Muscle of leg (tissue), 11 donors: ENCODE results near the gene SLC4A4. TPM values are rescaled to one million over a fixed set of nuclear protein-coding genes. Genes with fewer than 3 reads are reported as not detected.

ENCODE experiments used
- DNase-seq: peaks from one replicate; pipeline ENCODE4 v3.0.0; 2013
- H3K27ac ChIP-seq: one replicate; pipeline ENCODE4 v1.5.1; 2013; ENCODE audit warnings: mild to moderate bottlenecking, low read length, control low read depth
- H3K27me3 ChIP-seq: one replicate; pipeline ENCODE4 v1.6.1; 2013; ENCODE audit warnings: low read length; ENCODE audit not compliant: control insufficient read depth, insufficient read depth
- H3K36me3 ChIP-seq: one replicate; pipeline ENCODE4 v1.6.1; 2013; ENCODE audit warnings: low read length; ENCODE audit not compliant: control insufficient read depth, insufficient read depth
- H3K4me1 ChIP-seq: one replicate; pipeline ENCODE4 v1.6.1; 2013; ENCODE audit warnings: low read length; ENCODE audit not compliant: control insufficient read depth, insufficient read depth
- H3K4me3 ChIP-seq: one replicate; pipeline ENCODE4 v1.5.1; 2013; ENCODE audit warnings: low read length, control low read depth
- H3K9me3 ChIP-seq: replicated peaks from 2 replicates; pipeline ENCODE4 v1.6.1; 2013; ENCODE audit warnings: low read depth, low read length; ENCODE audit not compliant: control insufficient read depth
- WGBS: methylation state at CpG from one replicate; pipeline ENCODE4 v1.1.5; 2013; ENCODE audit warnings: missing lambda C conversion rate; ENCODE audit not compliant: insufficient coverage; 5-methylcytosine and 5-hydroxymethylcytosine counted together
- polyA plus RNA-seq, 8 donors: library from polyadenylated mRNA; unstranded; fragments of 120-200 nt; gene quantifications; one replicate each; pipeline versions ENCODE4 v1.2.1 to v1.2.3, GENCODE V29; 2013; ENCODE audit warnings: inconsistent platforms in 1 of 8, low replicate concordance in 1 of 8; ENCODE audit not compliant: insufficient read length in 8 of 8, insufficient read depth in 1 of 8
- total RNA-seq: library from RNA; stranded (reverse); fragments of 120-200 nt; gene quantifications from one replicate; pipeline ENCODE4 v1.2.4, GENCODE V29; 2013

SLC4A4 gene
- total and polyA plus RNA-seq, 9 donors: 6.7 to 14.9 (median 10.1) TPM

- H3K9me3 ChIP-seq: no peaks in the 10 kb centered on the region
- no peak overlapping the region for H3K27ac ChIP-seq
- no peaks in the 10 kb centered on the region for H3K4me1 ChIP-seq
- no peak for DNase-seq
- H3K27me3 ChIP-seq: no peaks in the 10 kb centered on the region
- no peaks in the 10 kb centered on the region for H3K36me3 ChIP-seq
- WGBS: no CpG with 5 or more reads among the region's 3 CpGs
- H3K4me3 ChIP-seq: no peak overlapping the region
Observed at GRCh38 chr4:71549516-71550160, 210.8 kb downstream of the SLC4A4 start.

DNA sequence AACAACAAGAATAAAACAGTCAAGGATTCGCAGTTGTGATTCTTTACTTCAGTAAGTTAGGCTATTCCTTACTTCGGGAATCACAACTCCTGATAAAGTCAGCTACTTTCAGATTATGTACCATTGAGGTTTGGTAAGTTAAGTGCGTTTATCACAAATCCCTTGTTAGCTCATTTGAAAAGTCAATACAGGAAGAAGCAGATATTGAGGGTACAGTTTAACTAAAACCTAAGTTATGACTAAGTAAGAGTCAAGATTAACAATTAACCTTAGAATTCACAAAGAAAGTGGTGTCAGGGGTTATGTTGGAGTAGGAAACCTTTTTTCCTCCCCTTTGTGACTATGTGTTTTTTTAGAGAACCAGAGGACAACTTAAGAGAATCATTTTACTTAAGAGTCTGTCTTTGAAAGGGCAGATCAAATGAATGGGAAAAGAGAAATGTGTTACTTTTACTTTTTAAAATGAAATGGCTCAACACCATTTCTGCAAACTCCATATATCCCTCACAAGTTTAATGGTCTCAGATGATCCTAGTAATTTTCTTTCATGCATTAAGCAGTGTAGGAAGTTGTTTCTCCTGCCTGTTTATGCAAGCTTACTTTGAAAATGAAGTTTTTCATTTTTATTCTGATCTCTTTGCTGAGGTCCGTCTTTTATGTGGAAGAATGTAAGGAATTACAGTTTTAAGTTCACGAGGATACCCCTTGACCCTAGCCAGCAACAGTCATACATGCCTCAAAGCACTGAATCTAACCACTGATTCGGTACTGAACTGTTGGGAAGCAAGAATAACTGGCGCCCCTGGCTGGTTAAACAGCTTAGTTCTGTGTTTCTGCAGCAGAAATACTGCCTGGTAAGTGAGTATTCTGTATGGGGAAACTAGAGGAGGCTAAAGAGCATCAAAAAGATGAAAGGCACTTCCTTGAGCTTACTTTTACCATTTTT lies 211.7 kb downstream of the SLC4A4 start:
- Histone ChIP-seq H3K36me3 (no peaks in the 10 kb centered on the region), H3K27ac (no peak overlapping the region), H3K4me3 (no peak overlapping the region), H3K9me3 (no peaks in the 10 kb centered on the region), H3K27me3 (no peaks in the 10 kb centered on the region), H3K4me1 (no peaks in the 10 kb centered on the region)
- WGBS: 40% methylated on average over 1 of the region's 7 CpGs
- peak; percentile 5 for DNase-seq

DNA sequence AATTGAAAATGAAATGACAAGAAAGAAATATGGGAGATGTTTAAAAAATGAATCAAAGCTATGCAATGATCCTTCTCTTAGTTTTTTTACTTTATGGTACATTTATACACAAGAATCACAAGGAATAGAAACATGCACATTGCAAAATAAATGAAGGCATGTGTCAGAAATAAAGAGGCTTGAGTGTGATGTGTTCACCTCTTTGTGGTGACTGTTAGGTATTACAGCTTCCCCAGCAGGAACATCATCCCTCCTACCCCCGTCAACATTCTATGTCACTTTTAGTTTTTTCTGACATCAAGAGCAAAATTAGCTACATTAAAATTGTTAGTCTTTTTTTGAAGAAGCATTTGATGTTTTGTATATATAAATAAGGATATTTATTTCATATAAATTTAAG lies 214.8 kb downstream of the SLC4A4 start:
- Histone ChIP-seq H3K9me3 (no peaks in the 10 kb centered on the region), H3K27me3 (no peaks in the 10 kb centered on the region), H3K4me3 (no peak overlapping the region), H3K4me1 (no peaks in the 10 kb centered on the region), H3K36me3 (no peaks in the 10 kb centered on the region), H3K27ac (no peak overlapping the region)
- no CpG with 5 or more reads among the region's 1 CpG for WGBS
- peak; percentile 27 for DNase-seq

DNA sequence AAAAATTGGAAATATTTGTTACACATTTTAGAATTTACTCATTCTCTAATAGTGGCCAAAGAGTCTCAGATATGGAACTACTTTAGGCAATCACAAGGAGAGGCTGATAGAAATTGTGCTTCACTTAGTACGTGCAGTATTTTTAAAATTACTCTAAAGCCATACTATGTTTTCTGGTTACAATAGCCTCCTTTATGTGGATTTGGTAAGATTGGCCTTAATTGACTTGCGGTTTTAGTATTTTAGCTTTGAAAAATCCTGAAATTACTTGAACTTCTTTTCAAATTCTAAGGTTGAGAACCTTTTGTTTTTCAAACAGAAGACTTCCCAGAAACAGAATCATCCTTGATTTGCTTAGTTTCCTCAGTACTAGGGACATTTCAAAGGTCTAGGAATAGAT lies 215.2 kb downstream of the SLC4A4 start:
- H3K27me3 ChIP-seq: no peaks in the 10 kb centered on the region
- WGBS: no CpG with 5 or more reads among the region's 2 CpGs
- H3K4me1 ChIP-seq: no peaks in the 10 kb centered on the region
- no peak overlapping the region for H3K4me3 ChIP-seq
- no peak for DNase-seq
- no peak overlapping the region for H3K27ac ChIP-seq
- H3K9me3 ChIP-seq: no peaks in the 10 kb centered on the region
- no peaks in the 10 kb centered on the region for H3K36me3 ChIP-seq

- DNase-seq: no peak
- Histone ChIP-seq H3K4me1 (no peaks in the 10 kb centered on the region), H3K4me3 (no peak overlapping the region), H3K36me3 (no peaks in the 10 kb centered on the region), H3K9me3 (no peaks in the 10 kb centered on the region), H3K27me3 (no peaks in the 10 kb centered on the region), H3K27ac (no peak overlapping the region)
- WGBS: no CpG with 5 or more reads among the region's 1 CpG
Observed at GRCh38 chr4:71558248-71558647, 219.4 kb downstream of the SLC4A4 start.

DNA sequence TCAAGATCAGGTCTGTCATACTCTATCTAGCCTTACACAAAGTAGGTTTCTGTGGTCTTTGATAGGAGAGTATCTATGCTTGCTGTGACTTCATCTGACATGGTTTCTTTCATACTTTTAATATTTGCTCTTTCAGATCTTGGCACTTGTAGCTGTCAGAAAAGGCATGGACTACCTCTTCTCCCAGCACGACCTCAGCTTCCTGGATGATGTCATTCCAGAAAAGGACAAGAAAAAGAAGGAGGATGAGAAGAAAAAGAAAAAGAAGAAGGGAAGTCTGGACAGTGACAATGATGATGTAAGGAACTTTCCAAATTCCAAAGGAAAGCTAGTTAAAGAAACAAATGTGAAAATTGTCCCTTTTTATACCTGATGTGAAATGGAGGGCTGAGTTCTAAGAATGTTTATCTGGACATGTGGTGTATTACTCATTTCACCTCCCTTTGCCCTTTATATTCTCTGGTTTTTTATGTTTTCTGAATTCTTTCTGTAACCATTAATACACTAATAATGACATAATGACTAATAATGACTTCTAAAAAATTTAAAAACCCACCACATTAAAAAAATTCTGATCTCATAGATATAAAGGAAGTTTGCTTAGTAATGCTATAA lies 221.2 kb downstream of the SLC4A4 start:
- Histone ChIP-seq H3K9me3 (no peaks in the 10 kb centered on the region), H3K27me3 (no peaks in the 10 kb centered on the region)
- no CpG with 5 or more reads among the region's 1 CpG for WGBS

GRCh38 chr4:71564775-71565174 lies 226.0 kb downstream of the SLC4A4 start:
- no peaks in the 10 kb centered on the region for H3K4me1 ChIP-seq
- no peaks in the 10 kb centered on the region for H3K9me3 ChIP-seq
- no peak for DNase-seq
- no peak overlapping the region for H3K27ac ChIP-seq
- 67% methylated on average over 1 of the region's 2 CpGs for WGBS
- no peak overlapping the region for H3K4me3 ChIP-seq
- H3K36me3 ChIP-seq: no peaks in the 10 kb centered on the region
- no peaks in the 10 kb centered on the region for H3K27me3 ChIP-seq

More for the DNA sequence above, 221.2 kb downstream of the SLC4A4 start:
- Histone ChIP-seq H3K4me1 (no peaks in the 10 kb centered on the region), H3K36me3 (no peaks in the 10 kb centered on the region), H3K4me3 (no peak overlapping the region), H3K27ac (no peak overlapping the region)
- no peak for DNase-seq

GRCh38 chr4:71566856-71567255 lies 228.0 kb downstream of the SLC4A4 start:
- H3K9me3 ChIP-seq: no peaks in the 10 kb centered on the region
- H3K4me3 ChIP-seq: no peak overlapping the region
- H3K27ac ChIP-seq: no peak overlapping the region
- H3K4me1 ChIP-seq: no peaks in the 10 kb centered on the region
- no peaks in the 10 kb centered on the region for H3K27me3 ChIP-seq
- no peak for DNase-seq
- no peaks in the 10 kb centered on the region for H3K36me3 ChIP-seq
- no CpG with 5 or more reads among the region's 3 CpGs for WGBS

- no peak overlapping the region for H3K27ac ChIP-seq
- no CpG with 5 or more reads among the region's 1 CpG for WGBS
- H3K4me1 ChIP-seq: no peaks in the 10 kb centered on the region
- DNase-seq: no peak
- no peaks in the 10 kb centered on the region for H3K36me3 ChIP-seq
- no peak overlapping the region for H3K4me3 ChIP-seq
- H3K27me3 ChIP-seq: no peaks in the 10 kb centered on the region
- H3K9me3 ChIP-seq: no peaks in the 10 kb centered on the region
Observed at GRCh38 chr4:71568131-71568530, 229.3 kb downstream of the SLC4A4 start.

GRCh38 chr4:71570492-71570891 lies 231.7 kb downstream of the SLC4A4 start:
- Histone ChIP-seq H3K27me3 (no peaks in the 10 kb centered on the region), H3K9me3 (no peaks in the 10 kb centered on the region), H3K4me1 (no peaks in the 10 kb centered on the region), H3K36me3 (no peaks in the 10 kb centered on the region), H3K4me3 (no peak overlapping the region), H3K27ac (no peak overlapping the region)
- WGBS: 93% methylated on average over 2 of the region's 3 CpGs
- no peak for DNase-seq
